Ecto neural progenitor cell (in vitro differentiated cells): Measurements from ENCODE around the gene LRP2.
"Not testable (repeated sequence)": the region's sequence is repeated elsewhere in the genome, so short reads cannot be mapped to it uniquely, and the experiment has no call there.

ENCODE experiments used
- DNase-seq: peaks from one replicate; pipeline ENCODE4 v3.0.0-alpha.2; 2018; ENCODE audit warnings: low spot score

The LRP2 gene

GRCh38 chr2:169362118-169362893 lies at the start of gene LRP2:
Gene LRP2 (minus strand): TSS chr2:169362534. CDS start chr2:169362399, 135 bp downstream.
- DNase-seq = peak; percentile 80

- no peak for DNase-seq
Observed at GRCh38 chr2:169406891-169407290, 44.6 kb upstream of the LRP2 start.

DNA sequence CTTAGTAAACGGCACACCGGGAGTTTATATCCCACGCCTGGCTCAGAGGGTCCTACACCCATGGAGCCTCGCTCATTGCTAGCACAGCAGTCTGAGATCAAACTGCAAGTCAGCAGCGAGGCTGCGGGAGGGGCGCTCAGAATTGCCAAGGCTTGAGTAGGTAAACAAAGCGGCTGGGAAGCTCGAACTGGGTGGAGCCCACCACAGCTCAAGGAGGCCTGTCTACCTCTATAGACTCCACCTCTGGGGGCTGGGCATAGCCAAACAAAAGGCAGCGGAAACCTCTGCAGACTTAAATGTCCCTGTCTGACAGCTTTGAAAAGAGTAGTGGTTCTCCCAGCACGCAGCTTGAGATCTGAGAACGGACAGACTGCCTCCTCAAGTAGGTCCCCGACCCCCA lies 37.2 kb upstream of the LRP2 start:
- DNase-seq = not testable (repeated sequence)

DNA sequence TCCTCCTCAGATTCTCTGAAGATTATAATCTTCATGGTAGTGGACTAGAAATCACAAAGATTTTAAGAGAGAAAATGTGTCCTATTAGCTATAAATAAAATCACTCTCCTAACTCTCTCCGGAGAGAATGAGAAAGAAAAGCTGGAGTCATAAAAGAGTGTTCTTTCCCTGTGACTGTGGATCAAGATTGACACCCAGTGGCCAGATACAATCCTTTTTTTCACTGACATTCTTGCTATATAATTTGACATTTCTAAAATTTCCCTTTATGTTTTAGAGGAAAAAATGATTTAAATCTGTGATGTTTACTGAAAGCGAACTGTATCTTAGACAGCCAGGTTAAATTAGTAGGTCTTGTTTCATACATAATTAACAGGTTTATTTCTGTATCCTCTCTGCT lies 35.4 kb upstream of the LRP2 start:
- no peak for DNase-seq

DNA sequence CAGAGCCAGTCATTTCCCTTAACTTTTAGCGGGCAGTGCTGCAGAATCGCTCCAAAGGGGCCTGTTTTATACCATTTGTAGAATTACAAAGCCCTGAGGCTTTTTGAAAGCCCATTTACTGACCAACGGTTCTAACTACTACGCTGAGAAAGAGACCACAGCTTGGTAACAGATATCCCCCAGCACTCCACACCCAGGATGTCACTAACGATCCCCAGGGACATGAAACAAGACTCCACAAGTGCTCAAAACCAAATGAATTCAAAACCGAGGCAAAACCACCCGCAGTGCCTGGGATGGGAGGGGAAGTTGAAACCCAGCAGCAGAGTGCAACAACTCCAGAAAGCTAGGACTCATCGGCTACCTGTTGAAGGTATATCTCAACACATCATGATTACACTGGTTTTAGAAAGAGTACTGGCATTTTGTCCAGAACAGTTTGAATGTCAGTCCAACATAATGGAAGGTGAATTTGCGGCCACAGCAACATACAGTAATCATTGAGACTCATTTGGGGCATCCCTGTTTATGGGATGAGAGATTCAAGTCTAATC lies 33.6 kb upstream of the LRP2 start:
- no peak for DNase-seq

DNA sequence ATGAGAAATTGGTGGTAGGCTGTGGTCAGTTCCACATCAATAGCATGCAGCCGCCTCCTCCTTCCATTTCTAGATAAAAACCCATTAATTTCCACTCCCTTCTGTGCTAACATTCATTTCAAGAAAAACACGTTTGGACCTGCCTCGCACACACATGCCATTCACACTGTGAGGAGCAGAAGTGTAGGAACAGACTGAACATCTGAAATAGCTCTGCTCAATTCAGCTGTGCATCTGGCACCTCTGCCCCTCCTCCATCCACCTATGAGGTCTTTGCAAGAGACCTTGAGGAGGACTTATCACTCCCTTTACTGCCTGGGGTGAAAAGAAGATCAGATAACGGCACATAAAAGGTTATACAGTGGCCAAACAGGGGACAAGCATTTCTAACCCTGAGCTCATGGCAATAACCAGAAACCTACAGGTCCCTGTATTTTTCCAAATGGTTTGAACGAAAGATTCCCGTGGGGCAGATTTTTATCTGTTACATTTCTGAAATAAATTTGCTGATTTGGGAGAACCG lies 30.8 kb upstream of the LRP2 start:
- DNase-seq = no peak

GRCh38 chr2:169391236-169391635 lies 28.9 kb upstream of the LRP2 start:
- no peak for DNase-seq

GRCh38 chr2:169388161-169388560 lies 25.8 kb upstream of the LRP2 start:
- DNase-seq = no peak

- no peak for DNase-seq
Observed at GRCh38 chr2:169386722-169387121, 24.4 kb upstream of the LRP2 start.

DNA sequence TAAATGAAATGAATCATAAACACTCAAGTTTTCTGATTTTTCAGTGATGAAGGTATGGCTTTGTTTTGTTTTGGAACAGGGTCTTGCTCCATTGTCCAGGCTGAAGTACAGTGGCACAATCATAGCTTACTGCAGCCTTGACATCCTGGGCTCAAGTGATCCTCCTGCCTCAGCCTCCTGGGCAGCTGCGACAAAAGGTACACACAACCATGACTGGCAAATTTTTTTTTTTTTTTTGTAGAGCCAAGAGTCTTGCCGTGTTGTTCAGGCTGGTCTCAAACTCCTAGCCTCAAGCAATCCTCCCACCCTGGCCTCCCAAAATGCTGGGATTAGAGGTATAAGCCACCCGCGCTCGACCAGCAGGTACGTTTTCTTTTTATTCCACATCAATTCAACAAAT lies 22.5 kb upstream of the LRP2 start:
- no peak for DNase-seq

DNA sequence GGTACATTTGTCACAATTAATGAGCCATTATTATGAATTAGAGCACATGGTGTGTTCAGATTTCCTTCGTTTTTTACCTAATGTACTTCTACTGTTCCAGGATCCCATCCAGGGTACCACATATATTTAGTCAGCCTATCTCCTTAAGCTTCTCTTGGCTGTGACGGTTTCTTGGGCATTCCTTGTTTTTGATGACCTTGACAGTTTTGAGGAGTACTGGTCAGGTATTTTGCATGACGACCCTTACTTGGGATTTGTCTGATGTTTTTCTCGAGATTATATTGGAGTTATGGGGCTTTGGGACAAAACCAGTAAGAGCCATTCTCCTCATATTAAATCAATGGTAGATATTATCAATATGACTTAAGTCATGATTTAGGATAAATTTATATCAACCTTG lies 10.2 kb upstream of the LRP2 start:
- DNase-seq = no peak

DNA sequence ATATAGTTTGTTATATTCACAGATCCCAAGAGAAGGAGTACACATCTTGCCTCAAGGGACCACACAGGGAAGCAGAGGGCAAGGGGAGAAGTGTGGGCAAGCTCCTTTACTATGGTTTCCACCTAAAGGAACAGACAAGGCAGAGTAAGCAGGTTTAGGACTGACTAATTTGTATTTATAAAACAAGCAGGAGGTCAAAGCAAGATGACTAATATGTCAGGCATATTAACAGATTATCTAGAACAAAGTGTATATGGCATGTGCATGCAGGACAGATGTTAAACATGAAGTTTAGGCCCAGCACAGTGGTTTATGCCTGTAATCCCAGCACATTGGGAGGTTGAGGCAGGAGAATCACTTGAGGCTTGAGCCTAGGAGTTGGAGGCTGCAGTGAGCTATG lies 3.7 kb upstream of the LRP2 start:
- no peak for DNase-seq

DNA sequence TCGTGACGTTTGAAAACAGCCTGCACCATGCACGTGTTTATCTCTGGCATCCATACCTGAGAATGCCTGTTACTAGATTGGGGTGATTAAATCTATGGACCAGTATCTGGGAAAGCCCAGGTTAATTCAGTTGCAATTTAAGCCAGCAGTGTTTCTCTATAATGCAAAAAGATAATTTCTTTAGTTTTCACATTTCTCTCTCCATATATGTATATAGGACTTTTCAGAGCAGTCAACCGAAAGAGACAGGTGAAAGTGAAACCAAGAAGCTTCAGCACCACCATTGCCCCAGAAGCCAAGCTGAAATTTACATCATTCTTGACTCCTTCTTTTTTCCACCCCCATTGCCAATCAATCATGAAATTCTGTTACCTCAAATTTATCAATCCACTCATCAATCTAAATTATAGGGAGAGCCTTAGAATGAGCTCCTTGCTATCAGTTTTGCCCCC lies 2.7 kb upstream of the LRP2 start:
- DNase-seq = no peak

DNA sequence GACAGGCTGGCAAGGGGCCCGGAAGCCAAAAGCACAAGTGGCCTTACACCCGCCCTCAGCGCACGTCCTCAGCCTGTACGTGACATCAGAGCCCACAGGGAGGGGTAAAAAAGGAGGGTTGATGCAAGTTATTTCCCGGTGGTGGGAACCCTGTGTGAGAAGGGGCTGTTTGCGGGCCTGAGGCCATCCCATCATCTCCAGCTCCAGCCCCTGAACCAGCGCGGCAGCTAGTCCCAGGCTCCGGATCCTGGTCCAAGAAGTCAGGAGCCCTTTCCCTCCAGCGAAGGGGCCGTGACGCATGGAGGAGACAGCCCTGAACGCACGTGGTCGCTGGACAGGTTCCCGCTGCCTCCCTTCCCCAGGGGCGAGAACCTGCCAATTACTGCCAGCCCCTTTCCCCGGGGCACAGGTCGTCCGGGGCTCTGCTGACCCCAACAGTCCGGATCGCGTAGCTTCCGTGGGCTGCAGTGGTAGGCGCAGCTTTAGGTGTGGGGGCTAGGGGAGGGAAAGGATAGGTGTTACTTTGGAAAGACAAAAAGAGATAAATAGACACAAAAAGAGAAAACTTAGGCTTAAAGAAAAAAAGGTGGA lies 1.3 kb upstream of the LRP2 start:
- peak; percentile 79 for DNase-seq

DNA sequence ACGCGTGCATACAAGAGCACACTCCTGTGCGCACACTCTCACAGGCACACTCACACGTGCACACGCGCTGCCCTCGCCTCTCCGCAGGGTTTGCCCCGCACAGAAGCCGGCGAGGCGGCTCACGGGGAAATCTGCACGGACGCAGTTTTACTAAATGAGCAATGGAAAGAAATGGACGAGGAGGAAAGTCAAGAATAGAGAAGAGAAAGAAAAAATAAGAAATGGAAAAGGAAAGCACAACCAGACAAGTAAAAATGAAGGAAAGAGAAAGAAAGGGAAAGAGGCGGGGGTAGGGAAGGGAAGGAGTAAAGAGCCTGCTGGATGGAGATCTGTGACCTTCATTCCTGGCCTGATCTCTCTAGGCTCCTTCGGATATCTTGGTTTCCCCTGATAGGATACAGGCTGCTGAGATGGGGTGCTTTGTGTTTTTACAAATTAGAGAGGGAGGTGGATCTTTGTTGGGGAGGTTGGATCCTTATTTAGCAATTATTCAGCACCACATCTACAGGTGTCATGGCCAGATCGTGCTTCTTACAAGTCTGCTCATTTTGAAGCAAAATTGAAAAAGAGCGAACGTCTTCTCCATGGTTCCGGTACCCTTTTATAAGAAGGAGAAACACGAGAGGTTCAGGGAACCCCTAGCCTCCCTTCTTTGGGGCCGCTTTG lies 693 bp upstream of the LRP2 start:
- no peak for DNase-seq

DNA sequence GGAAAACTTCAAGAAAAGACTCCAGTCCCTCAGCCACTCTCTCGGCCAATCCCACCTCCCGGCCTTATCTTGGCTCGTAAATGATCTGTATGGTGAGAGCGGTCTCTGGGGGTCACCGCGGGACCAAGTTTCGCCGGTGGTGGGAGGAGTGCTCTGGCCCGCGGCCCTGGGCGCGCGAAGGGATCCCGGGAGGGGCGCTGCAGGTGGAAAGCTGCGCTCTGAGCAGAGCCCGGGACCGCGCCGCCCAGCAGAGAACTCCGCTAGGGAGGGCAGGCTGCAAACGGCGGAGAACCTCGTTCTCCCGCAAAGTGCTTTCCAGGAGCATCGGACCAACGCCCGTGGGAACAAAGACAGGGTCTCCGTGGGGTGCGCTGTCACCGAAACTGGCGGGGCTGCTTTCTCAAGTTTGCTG lies 622 bp downstream of the LRP2 start:
- DNase-seq = peak; percentile 73

DNA sequence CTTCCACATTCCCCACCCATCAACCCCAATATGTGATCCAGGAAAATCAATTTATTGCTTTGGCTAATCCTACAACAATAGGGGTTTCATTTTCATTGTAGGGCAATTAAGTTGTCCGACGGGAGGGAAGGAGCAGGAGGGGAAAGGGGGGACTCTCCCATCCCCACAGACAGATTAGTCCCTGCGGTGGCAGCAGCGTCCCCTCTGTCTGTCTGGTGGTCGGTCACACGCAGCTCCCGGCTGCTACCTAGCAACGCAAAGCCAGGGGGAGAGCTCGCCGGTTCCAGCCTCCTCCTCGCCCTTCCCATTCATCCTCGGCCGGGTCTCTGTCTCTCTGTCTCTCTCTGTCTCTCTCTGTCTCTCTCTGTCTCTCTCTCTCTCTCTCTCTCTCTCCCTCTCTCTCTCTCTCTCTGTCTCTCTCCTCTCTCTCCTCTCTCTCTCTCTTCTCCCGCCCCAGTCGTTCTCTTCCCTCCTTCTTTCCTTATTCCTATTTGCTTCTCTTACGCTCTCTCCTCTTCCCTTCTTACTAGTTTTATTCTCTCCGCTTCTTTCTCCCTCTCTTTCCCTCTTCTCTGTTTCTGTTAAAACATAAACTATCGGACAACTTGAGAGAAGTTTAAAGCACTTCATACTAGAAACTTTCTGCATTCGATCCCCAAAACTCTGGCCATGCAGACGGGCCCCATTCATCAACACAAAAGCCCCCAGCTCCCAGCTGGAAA lies 1.2 kb downstream of the LRP2 start:
- peak; percentile 86 for DNase-seq

DNA sequence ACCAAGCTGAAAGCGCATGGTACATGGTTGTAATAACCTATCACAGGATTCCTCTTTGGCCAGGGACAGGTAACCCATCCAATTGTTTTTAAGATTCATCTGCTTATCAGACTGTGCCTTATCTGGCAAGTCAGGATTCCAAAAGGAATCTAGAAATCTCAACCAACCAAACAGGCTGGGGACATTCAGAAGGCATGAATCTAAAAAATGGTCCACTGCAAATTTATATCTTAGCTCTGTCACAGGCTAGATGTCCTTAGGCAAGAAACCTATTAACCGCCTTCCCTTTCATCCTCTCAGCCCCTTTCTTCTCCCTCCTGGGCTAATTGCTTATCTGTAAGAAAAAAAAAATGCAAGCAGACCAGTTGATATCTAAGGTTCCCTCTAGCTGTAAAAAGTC lies 4.3 kb downstream of the LRP2 start:
- no peak for DNase-seq

GRCh38 chr2:169354244-169354643 lies 8.1 kb downstream of the LRP2 start:
- no peak for DNase-seq

GRCh38 chr2:169351725-169352124 lies 10.6 kb downstream of the LRP2 start:
- no peak for DNase-seq

GRCh38 chr2:169349535-169349934 lies 12.8 kb downstream of the LRP2 start:
- DNase-seq = no peak
